GM12892 (cell line): ENCODE data around the gene AKAP11.

ENCODE experiments used
- POLR2A ChIP-seq: IDR thresholded peaks from 2 replicates; pipeline ENCODE4 v1.6.1; 2011; ENCODE audit warnings: low read depth, low read length, control low read depth
- POLR2AphosphoS5 ChIP-seq: IDR thresholded peaks from 2 replicates; pipeline ENCODE4 v1.6.1; 2011; ENCODE audit warnings: low read depth, low read length, control low read depth
- TAF1 ChIP-seq: IDR thresholded peaks from 2 replicates; pipeline ENCODE4 v1.6.1; 2011; ENCODE audit warnings: low read depth, mild to moderate bottlenecking, control low read depth, low read length, borderline replicate concordance

GRCh38 chr13:42312817-42313431, 41.0 kb downstream of the AKAP11 start:
- no peak for TF ChIP-seq POLR2A
- no peak for TF ChIP-seq TAF1
- TF ChIP-seq POLR2AphosphoS5 = no peak
